ENCODE results near the gene ACAD8. TPM values are rescaled to one million over a fixed set of nuclear protein-coding genes. Genes with fewer than 3 reads are reported as not detected.
"Not testable (repeated sequence)": the region's sequence is repeated elsewhere in the genome, so short reads cannot be mapped to it uniquely, and the experiment has no call there.

Gene ACAD8
- polyA plus RNA-seq, 4 donors, result 22.3 to 54.8 (median 40.1) TPM

- DNase-seq (ENCODE audit: low read depth in 4 of 4, low spot score in 3 of 4), result no peak
Measured at GRCh38 chr11:134264966-134265764, 11.8 kb downstream of the ACAD8 start.

- DNase-seq (ENCODE audit: low read depth in 4 of 4, low spot score in 3 of 4), result no peak
Measured at GRCh38 chr11:134266440-134266839, 13.1 kb downstream of the ACAD8 start.

GRCh38 chr11:134266841-134267251 is 13.5 kb downstream of the ACAD8 start:
- DNase-seq (ENCODE audit: low read depth in 4 of 4, low spot score in 3 of 4), result no peak

GRCh38 chr11:134267461-134267860 is 14.1 kb downstream of the ACAD8 start:
- no peak for DNase-seq (ENCODE audit: low read depth in 4 of 4, low spot score in 3 of 4)

- no peak for DNase-seq (ENCODE audit: low read depth in 4 of 4, low spot score in 3 of 4)
Measured at GRCh38 chr11:134267966-134268365, 14.6 kb downstream of the ACAD8 start.

- DNase-seq (ENCODE audit: low read depth in 4 of 4, low spot score in 3 of 4), result no peak
Measured at GRCh38 chr11:134270250-134270714, 16.9 kb downstream of the ACAD8 start.

- no peak for DNase-seq (ENCODE audit: low read depth in 4 of 4, low spot score in 3 of 4)
Measured at GRCh38 chr11:134271978-134272377, 18.6 kb downstream of the ACAD8 start.

- DNase-seq (ENCODE audit: low read depth in 4 of 4, low spot score in 3 of 4), result no peak
Measured at GRCh38 chr11:134272381-134273316, 19.3 kb downstream of the ACAD8 start.

- DNase-seq (ENCODE audit: low read depth in 4 of 4, low spot score in 3 of 4), result no peak
Measured at GRCh38 chr11:134273317-134273712, 19.9 kb downstream of the ACAD8 start.

- DNase-seq (ENCODE audit: low read depth in 4 of 4, low spot score in 3 of 4), result no peak
Measured at GRCh38 chr11:134275188-134275533, 21.8 kb downstream of the ACAD8 start.

- no peak for DNase-seq (ENCODE audit: low read depth in 4 of 4, low spot score in 3 of 4)
Measured at GRCh38 chr11:134275534-134276395, 22.4 kb downstream of the ACAD8 start, which contains the start of gene GLB1L3. GLB1L3 (plus strand) TSS chr11:134276379; CDS start chr11:134276741, 362 bp downstream.

- no peak for DNase-seq (ENCODE audit: low read depth in 4 of 4, low spot score in 3 of 4)
Measured at GRCh38 chr11:134276396-134277182, 23.2 kb downstream of the ACAD8 start.

- DNase-seq (ENCODE audit: low read depth in 4 of 4, low spot score in 3 of 4), result no peak
Measured at GRCh38 chr11:134277183-134278001, 24.0 kb downstream of the ACAD8 start.

GRCh38 chr11:134278356-134278755 is 25.0 kb downstream of the ACAD8 start:
- DNase-seq (ENCODE audit: low read depth in 4 of 4, low spot score in 3 of 4), result no peak

- DNase-seq (ENCODE audit: low read depth in 4 of 4, low spot score in 3 of 4), result not testable (repeated sequence)
Measured at GRCh38 chr11:134281635-134282034, 28.3 kb downstream of the ACAD8 start.

GRCh38 chr11:134282121-134283045 is 29.0 kb downstream of the ACAD8 start:
- DNase-seq (ENCODE audit: low read depth in 4 of 4, low spot score in 3 of 4), result no peak

GRCh38 chr11:134283461-134284230 is 30.3 kb downstream of the ACAD8 start:
- no peak for DNase-seq (ENCODE audit: low read depth in 4 of 4, low spot score in 3 of 4)
